Calu3 (cell line): ENCODE measurements around the gene RCC1. TPM values are rescaled to one million over a fixed set of nuclear protein-coding genes. Genes with fewer than 3 reads are reported as not detected.
A peak's percentile ranks its signal among the peaks of the same experiment; 100 is the strongest.
"Not testable (repeated sequence)": the region's sequence is repeated elsewhere in the genome, so short reads cannot be mapped to it uniquely, and the experiment has no call there.

ENCODE experiments used
- BruUV-seq: library from RNA; stranded (reverse); fragments of 400-500 nt; replicated peaks from 2 replicates; lab custom pipeline; 2021; lab: Mats Ljungman, UMichigan
- CTCF ChIA-PET: fragments of 300-600 bp; sonication (Branson Sonifier 250); formaldehyde crosslinking; loops from one replicate; lab custom pipeline; 2022; ENCODE audit warnings: antibody characterized with exemption; lab: Charles Lee
- DNase-seq: peaks from one replicate; pipeline ENCODE4 v3.0.0; 2022
- H3K27ac Mint-ChIP-seq: one replicate; pipeline ENCODE4 v1.8.0; 2022; ENCODE audit warnings: mixed read lengths; ENCODE audit not compliant: unreplicated experiment
- H3K27me3 Mint-ChIP-seq: one replicate; pipeline ENCODE4 v1.8.0; 2022; ENCODE audit warnings: mixed read lengths; ENCODE audit not compliant: unreplicated experiment
- H3K36me3 Mint-ChIP-seq: one replicate; pipeline ENCODE4 v1.8.0; 2022; ENCODE audit warnings: mild to moderate bottlenecking, moderate library complexity, mixed read lengths; ENCODE audit not compliant: insufficient read depth, unreplicated experiment
- H3K4me1 Mint-ChIP-seq: one replicate; pipeline ENCODE4 v1.8.0; 2022; ENCODE audit warnings: mild to moderate bottlenecking, low read depth, mixed read lengths; ENCODE audit not compliant: unreplicated experiment
- H3K4me3 Mint-ChIP-seq: one replicate; pipeline ENCODE4 v1.8.0; 2022; ENCODE audit warnings: mild to moderate bottlenecking, low read depth, moderate library complexity, mixed read lengths; ENCODE audit not compliant: unreplicated experiment
- H3K9me3 Mint-ChIP-seq: one replicate; pipeline ENCODE4 v1.8.0; 2022; ENCODE audit warnings: low read depth, mixed read lengths; ENCODE audit not compliant: unreplicated experiment
- CTCF ChIP-seq: fragments of 200-600 bp; IDR thresholded peaks from one replicate; pipeline ENCODE4 v1.8.0; 2022; ENCODE audit warnings: antibody characterized with exemption; ENCODE audit not compliant: unreplicated experiment
- intact Hi-C: fragments of 100-400 bp; cut with micrococcal nuclease; formaldehyde crosslinking; loops from one replicate; pipeline ENCODE4 v1.10.0; 2022; ENCODE audit not compliant: unreplicated experiment
- total RNA-seq: library from RNA; stranded (reverse); gene quantifications from 2 replicates; pipeline ENCODE4 v1.2.3, GENCODE V29; 2022

Gene RCC1
- total RNA-seq, 1 experiment from 2014 or later, result 95.9 TPM

- intact Hi-C loops, result no loop called here
- Mint-ChIP-seq H3K27me3 (no peaks in the 10 kb centered on the region), H3K4me1 (peaks cover 33% of the 10 kb centered on the region), H3K9me3 (no peaks in the 10 kb centered on the region), H3K36me3 (peaks cover 100% of the 10 kb centered on the region), H3K4me3 (peak overlapping the region; percentile 96), H3K27ac (peak overlapping the region; percentile 98)
- TF ChIP-seq CTCF, result no peak
- CTCF ChIA-PET, result interaction anchor here (0.5 kb wide), 1 partner anchor 63 kb away, joined by 7 read pairs; no protein-coding TSS in a partner anchor
- DNase-seq, result no peak
- BruUV-seq, result no TSS peak
These were observed 5.2 kb downstream of the RCC1 start for GRCh38 chr1:28510970-28511440.

DNA sequence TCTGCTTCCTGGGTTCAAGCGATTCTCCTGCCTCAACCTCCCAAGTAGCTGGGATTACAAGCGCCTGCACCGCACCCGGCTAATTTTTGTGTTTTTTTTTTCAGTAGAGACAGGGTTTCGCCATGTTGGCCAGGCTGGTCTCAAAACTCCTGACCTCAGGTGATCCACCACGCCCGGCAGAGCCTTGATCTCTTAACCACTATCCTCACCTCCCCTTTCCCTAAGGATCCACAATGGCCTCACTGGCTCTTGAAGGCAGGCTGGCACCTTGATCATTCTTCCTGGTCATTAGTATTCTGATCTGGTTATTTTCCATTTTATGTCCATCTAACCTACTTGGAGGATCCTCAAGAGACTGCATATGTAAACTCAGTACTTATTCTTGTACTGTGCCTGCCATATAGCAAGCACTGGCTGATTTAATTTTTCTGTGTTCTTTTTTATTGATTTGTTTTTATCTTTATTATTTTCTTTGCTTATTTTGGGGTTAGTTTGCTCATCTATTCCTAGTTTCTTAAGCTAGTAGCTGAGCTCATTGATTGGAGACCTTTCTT, 6.3 kb downstream of the RCC1 start:
- peak overlapping the region; percentile 9 for H3K4me3 Mint-ChIP-seq
- peaks cover 98% of the 10 kb centered on the region for H3K36me3 Mint-ChIP-seq
- CTCF ChIA-PET, result interaction anchor here (0.7 kb wide), 1 partner anchor 1739 kb away, joined by 3 read pairs; no protein-coding TSS in a partner anchor

GRCh38 chr1:28514445-28514933, 8.6 kb downstream of the RCC1 start:
- H3K36me3 Mint-ChIP-seq, result peaks cover 98% of the 10 kb centered on the region
- intact Hi-C loops, BruUV-seq, H3K4me3 Mint-ChIP-seq, H3K9me3 Mint-ChIP-seq, CTCF ChIA-PET, H3K27me3 Mint-ChIP-seq, DNase-seq: not testable (repeated sequence)
- H3K27ac Mint-ChIP-seq, result peak overlapping the region; percentile 60
- peaks cover 40% of the 10 kb centered on the region for H3K4me1 Mint-ChIP-seq

More for the DNA sequence above, 6.3 kb downstream of the RCC1 start:
- H3K27me3 Mint-ChIP-seq, result no peaks in the 10 kb centered on the region
- no peak for TF ChIP-seq CTCF
- no peaks in the 10 kb centered on the region for H3K9me3 Mint-ChIP-seq
- H3K27ac Mint-ChIP-seq, result peak overlapping the region; percentile 76
- H3K4me1 Mint-ChIP-seq, result peaks cover 36% of the 10 kb centered on the region
- intact Hi-C loops, result no loop called here
- no peak for DNase-seq
- BruUV-seq, result no TSS peak

GRCh38 chr1:28516518-28516956, 10.7 kb downstream of the RCC1 start:
- no TSS peak for BruUV-seq

More at GRCh38 chr1:28516518-28516956, 10.7 kb downstream of the RCC1 start:
- no peak for TF ChIP-seq CTCF
- H3K4me3 Mint-ChIP-seq, result no peak overlapping the region
- CTCF ChIA-PET, result interaction anchor here (0.7 to 1.1 kb wide), 2 partner anchors 9 to 85 kb away, joined by 3 read pairs; no protein-coding TSS in a partner anchor
- H3K27ac Mint-ChIP-seq, result no peak overlapping the region
- no peaks in the 10 kb centered on the region for H3K27me3 Mint-ChIP-seq
- peaks cover 91% of the 10 kb centered on the region for H3K36me3 Mint-ChIP-seq
- H3K9me3 Mint-ChIP-seq, result no peaks in the 10 kb centered on the region
- intact Hi-C loops, result no loop called here
- DNase-seq, result no peak
- peaks cover 39% of the 10 kb centered on the region for H3K4me1 Mint-ChIP-seq
